ENCODE results near the gene FBXO44.

FBXO44 gene

DNA sequence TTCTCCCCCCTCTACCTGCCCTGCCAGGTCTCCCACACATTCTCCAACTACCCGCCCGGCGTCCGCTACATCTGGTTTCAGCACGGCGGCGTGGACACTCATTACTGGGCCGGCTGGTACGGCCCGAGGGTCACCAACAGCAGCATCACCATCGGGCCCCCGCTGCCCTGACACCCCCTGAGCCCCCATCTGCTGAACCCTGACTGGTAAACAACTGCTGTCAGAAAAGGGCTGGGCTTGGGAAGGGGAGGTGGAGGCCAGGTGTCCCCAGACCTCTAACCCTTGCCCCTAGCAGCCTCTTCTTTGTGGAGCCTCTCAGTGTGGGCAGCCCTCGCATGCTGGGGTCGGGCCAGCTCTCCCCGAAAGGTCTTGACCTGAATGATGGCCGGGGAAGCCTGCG is 6.4 kb downstream of the FBXO44 start:
- Histone ChIP-seq H3K9me3 (ENCODE audit: insufficient read depth, low read length) (no peaks in the 10 kb centered on the region), H3K9ac (ENCODE audit: insufficient read length, low read depth) (no peak overlapping the region), H3K4me3 (ENCODE audit: insufficient read length, low read depth) (no peak overlapping the region), H3K36me3 (ENCODE audit: insufficient read depth, insufficient read length, low read length) (peaks cover 43% of the 10 kb centered on the region), H3K4me1 (ENCODE audit: insufficient read depth, insufficient read length) (peaks cover 2% of the 10 kb centered on the region), H3K27me3 (ENCODE audit: insufficient read depth, insufficient read length) (no peaks in the 10 kb centered on the region)
- TF ChIP-seq YY1 (IDR thresholded peaks at IDR 0.05; ENCODE audit: insufficient read depth, insufficient read length) (no peak), ZNF274 (IDR thresholded peaks at IDR 0.05; ENCODE audit: low read depth, low read length) (no peak), SUZ12 (IDR thresholded peaks at IDR 0.05; ENCODE audit: extremely low read depth, insufficient read depth, insufficient read length) (no peak)
- no peak for DNase-seq (ENCODE audit: low read depth, low spot score)

DNA sequence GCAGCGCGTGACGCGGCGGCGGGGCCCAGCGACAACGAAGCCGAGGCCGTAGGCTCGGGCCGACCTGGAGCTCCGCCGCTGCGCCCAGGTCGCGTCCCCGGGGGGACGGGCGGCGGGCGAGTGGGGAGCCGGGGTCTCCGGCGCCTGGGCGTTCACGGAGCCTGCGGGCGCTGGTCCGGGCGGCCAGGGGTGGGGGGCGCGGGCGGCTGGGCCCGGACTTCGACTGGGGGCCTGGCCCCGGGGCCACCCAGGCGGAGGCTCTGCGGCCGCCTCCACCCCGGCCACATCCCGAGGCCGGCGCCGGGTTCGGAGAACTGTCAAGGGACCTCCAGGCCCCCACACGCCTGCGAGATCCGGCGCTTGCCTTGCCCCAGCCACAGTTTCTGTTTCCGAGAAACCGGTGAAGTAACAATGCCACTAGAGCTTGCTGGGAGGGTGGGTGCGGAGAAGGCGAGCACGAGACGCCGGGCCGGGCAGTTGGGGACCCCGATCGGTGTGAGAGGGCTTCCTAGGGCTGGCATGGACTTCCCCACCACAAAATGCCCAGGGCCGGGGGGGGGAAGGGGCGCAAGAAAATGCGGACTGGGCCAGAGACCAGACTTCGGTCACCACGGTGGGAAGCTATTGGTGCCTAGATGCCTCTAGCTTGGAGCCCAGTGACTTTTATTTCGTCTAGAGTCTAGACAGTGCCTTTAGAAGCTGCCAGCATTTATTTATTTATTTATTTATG is 9.8 kb downstream of the FBXO44 start:
- peaks cover 2% of the 10 kb centered on the region for H3K4me1 ChIP-seq (ENCODE audit: insufficient read depth, insufficient read length)
- peak overlapping the region; percentile 32 for H3K4me3 ChIP-seq (ENCODE audit: insufficient read length, low read depth)

DNA sequence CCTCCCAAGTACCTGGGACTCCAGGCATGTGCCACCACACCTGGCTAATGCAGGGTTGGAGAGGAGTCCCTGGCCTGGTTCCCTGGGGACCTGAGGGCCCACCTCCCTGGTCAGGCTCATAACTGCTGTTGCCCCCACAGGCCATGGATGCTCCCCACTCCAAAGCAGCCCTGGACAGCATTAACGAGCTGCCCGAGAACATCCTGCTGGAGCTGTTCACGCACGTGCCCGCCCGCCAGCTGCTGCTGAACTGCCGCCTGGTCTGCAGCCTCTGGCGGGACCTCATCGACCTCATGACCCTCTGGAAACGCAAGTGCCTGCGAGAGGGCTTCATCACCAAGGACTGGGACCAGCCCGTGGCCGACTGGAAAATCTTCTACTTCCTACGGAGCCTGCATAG is 13.8 kb downstream of the FBXO44 start:
- TF ChIP-seq SUZ12 (IDR thresholded peaks at IDR 0.05; ENCODE audit: extremely low read depth, insufficient read depth, insufficient read length) (no peak), ZNF274 (IDR thresholded peaks at IDR 0.05; ENCODE audit: low read depth, low read length) (no peak), YY1 (IDR thresholded peaks at IDR 0.05; ENCODE audit: insufficient read depth, insufficient read length) (no peak)
- Histone ChIP-seq H3K9me3 (ENCODE audit: insufficient read depth, low read length) (no peaks in the 10 kb centered on the region), H3K9ac (ENCODE audit: insufficient read length, low read depth) (no peak overlapping the region), H3K4me3 (ENCODE audit: insufficient read length, low read depth) (no peak overlapping the region), H3K27me3 (ENCODE audit: insufficient read depth, insufficient read length) (no peaks in the 10 kb centered on the region), H3K4me1 (ENCODE audit: insufficient read depth, insufficient read length) (no peaks in the 10 kb centered on the region), H3K36me3 (ENCODE audit: insufficient read depth, insufficient read length, low read length) (peaks cover 40% of the 10 kb centered on the region)
- DNase-seq (ENCODE audit: low read depth, low spot score): no peak

More for the DNA sequence above, 9.8 kb downstream of the FBXO44 start:
- Histone ChIP-seq H3K9me3 (ENCODE audit: insufficient read depth, low read length) (no peaks in the 10 kb centered on the region), H3K9ac (ENCODE audit: insufficient read length, low read depth) (peak overlapping the region; percentile 70), H3K36me3 (ENCODE audit: insufficient read depth, insufficient read length, low read length) (peaks cover 37% of the 10 kb centered on the region), H3K27me3 (ENCODE audit: insufficient read depth, insufficient read length) (no peaks in the 10 kb centered on the region)
- DNase-seq (ENCODE audit: low read depth, low spot score): no peak
- TF ChIP-seq ZNF274 (IDR thresholded peaks at IDR 0.05; ENCODE audit: low read depth, low read length): no peak
- no peak for TF ChIP-seq SUZ12 (IDR thresholded peaks at IDR 0.05; ENCODE audit: extremely low read depth, insufficient read depth, insufficient read length)
- TF ChIP-seq YY1 (IDR thresholded peaks at IDR 0.05; ENCODE audit: insufficient read depth, insufficient read length): no peak

DNA sequence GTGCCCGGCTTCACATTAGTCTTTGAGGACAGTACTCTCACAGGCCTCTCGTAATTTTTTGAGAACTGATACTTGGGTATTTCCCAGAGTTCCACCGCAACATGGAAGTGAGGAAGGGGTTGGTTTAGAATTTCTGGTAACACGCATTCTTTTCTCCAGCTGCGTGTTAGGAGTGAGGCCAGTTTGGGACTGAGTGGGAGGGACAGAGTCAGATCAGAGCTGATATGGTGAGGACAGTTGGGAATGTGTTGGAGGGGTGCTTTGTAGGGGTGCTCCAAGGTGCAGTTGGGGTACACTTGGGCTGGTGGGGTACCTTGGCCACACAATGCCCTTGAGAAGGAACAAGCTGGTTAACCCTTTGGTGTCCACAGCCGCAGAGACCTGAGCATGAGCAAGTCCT is 16.1 kb downstream of the FBXO44 start:
- H3K4me3 ChIP-seq (ENCODE audit: insufficient read length, low read depth): no peak overlapping the region
- no peaks in the 10 kb centered on the region for H3K9me3 ChIP-seq (ENCODE audit: insufficient read depth, low read length)
- DNase-seq (ENCODE audit: low read depth, low spot score): no peak
- H3K36me3 ChIP-seq (ENCODE audit: insufficient read depth, insufficient read length, low read length): peaks cover 59% of the 10 kb centered on the region
- peaks cover 2% of the 10 kb centered on the region for H3K4me1 ChIP-seq (ENCODE audit: insufficient read depth, insufficient read length)
- no peak overlapping the region for H3K9ac ChIP-seq (ENCODE audit: insufficient read length, low read depth)
- no peaks in the 10 kb centered on the region for H3K27me3 ChIP-seq (ENCODE audit: insufficient read depth, insufficient read length)
- TF ChIP-seq SUZ12 (IDR thresholded peaks at IDR 0.05; ENCODE audit: extremely low read depth, insufficient read depth, insufficient read length): no peak
- no peak for TF ChIP-seq YY1 (IDR thresholded peaks at IDR 0.05; ENCODE audit: insufficient read depth, insufficient read length)
- TF ChIP-seq ZNF274 (IDR thresholded peaks at IDR 0.05; ENCODE audit: low read depth, low read length): no peak

DNA sequence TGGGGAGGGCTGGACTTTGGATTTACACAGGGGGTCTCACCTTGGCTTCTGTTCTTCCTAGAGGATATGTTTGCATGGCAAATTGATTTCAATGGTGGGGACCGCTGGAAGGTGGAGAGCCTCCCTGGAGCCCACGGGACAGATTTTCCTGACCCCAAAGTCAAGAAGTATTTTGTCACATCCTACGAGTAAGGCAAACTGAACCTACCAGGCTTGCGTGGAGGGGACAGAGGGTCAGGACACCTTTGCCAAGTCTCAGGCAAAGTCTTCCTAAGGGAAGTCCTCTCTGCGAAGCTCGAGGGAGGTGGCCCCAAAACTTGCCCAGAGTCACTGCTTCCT is 16.5 kb downstream of the FBXO44 start:
- no peak overlapping the region for H3K4me3 ChIP-seq (ENCODE audit: insufficient read length, low read depth)
- no peak overlapping the region for H3K9ac ChIP-seq (ENCODE audit: insufficient read length, low read depth)
- no peaks in the 10 kb centered on the region for H3K27me3 ChIP-seq (ENCODE audit: insufficient read depth, insufficient read length)
- TF ChIP-seq YY1 (IDR thresholded peaks at IDR 0.05; ENCODE audit: insufficient read depth, insufficient read length): no peak
- TF ChIP-seq ZNF274 (IDR thresholded peaks at IDR 0.05; ENCODE audit: low read depth, low read length): no peak
- TF ChIP-seq SUZ12 (IDR thresholded peaks at IDR 0.05; ENCODE audit: extremely low read depth, insufficient read depth, insufficient read length): no peak
- H3K36me3 ChIP-seq (ENCODE audit: insufficient read depth, insufficient read length, low read length): peaks cover 64% of the 10 kb centered on the region
- DNase-seq (ENCODE audit: low read depth, low spot score): no peak
- H3K4me1 ChIP-seq (ENCODE audit: insufficient read depth, insufficient read length): peaks cover 2% of the 10 kb centered on the region
- no peaks in the 10 kb centered on the region for H3K9me3 ChIP-seq (ENCODE audit: insufficient read depth, low read length)

DNA sequence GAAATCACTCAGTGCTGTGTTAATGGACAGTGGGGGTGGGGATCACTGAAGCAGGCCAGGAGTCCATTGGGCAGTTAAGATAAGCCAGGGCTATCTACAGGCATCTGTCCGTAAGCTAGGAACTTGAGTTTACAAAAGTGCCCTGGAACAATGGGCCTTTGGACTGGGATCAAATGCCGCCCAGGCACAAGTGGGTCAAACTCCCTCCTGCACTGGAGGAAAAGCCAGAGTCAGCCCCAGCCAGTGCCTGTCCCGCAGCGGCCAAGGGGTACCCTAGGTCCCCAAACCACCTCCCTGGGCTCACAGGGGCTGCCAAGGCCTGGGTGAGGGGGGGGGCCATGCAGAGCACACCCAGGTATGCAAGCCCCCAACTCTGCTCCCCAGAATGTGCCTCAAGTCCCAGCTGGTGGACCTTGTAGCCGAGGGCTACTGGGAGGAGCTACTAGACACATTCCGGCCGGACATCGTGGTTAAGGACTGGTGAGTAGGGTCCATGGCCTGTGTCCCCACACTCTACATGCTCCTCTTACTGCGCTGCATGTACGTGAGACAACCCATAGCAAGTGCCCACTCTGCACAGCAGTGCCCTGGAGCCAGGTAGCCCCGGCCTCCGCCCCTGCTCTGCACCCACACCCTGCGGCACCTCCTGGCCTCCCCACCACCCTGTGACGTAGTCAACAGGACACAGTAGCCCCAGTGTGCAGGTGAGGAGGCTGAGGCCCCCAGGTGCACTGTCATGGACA is 17.0 kb downstream of the FBXO44 start:
- TF ChIP-seq SUZ12 (IDR thresholded peaks at IDR 0.05; ENCODE audit: extremely low read depth, insufficient read depth, insufficient read length) (no peak), YY1 (IDR thresholded peaks at IDR 0.05; ENCODE audit: insufficient read depth, insufficient read length) (no peak), ZNF274 (IDR thresholded peaks at IDR 0.05; ENCODE audit: low read depth, low read length) (no peak)
- Histone ChIP-seq H3K4me3 (ENCODE audit: insufficient read length, low read depth) (no peak overlapping the region), H3K9ac (ENCODE audit: insufficient read length, low read depth) (no peak overlapping the region), H3K36me3 (ENCODE audit: insufficient read depth, insufficient read length, low read length) (peaks cover 69% of the 10 kb centered on the region), H3K4me1 (ENCODE audit: insufficient read depth, insufficient read length) (peaks cover 3% of the 10 kb centered on the region), H3K9me3 (ENCODE audit: insufficient read depth, low read length) (no peaks in the 10 kb centered on the region), H3K27me3 (ENCODE audit: insufficient read depth, insufficient read length) (no peaks in the 10 kb centered on the region)
- no peak for DNase-seq (ENCODE audit: low read depth, low spot score)

DNA sequence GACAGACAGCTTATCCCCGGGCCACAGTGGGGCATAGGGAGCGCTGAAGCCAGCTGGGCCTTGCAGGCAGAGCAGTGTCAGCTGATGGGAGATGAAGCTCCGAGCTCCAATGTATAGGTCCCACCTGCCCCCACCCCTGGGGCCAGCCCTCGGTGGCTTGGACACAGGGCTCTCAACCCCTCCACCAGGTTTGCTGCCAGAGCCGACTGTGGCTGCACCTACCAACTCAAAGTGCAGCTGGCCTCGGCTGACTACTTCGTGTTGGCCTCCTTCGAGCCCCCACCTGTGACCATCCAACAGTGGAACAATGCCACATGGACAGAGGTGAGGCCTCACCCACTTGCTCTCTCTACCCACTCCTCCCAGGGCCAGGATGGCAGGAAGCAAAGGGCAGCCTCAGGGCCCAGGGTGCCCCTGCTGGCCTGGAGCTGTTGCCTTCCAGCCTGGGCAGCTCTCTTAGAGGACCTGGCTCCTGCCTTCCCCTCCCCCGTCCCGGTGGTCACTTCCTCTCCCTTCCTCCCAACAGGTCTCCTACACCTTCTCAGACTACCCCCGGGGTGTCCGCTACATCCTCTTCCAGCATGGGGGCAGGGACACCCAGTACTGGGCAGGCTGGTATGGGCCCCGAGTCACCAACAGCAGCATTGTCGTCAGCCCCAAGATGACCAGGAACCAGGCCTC is 18.6 kb downstream of the FBXO44 start:
- peaks cover 10% of the 10 kb centered on the region for H3K4me1 ChIP-seq (ENCODE audit: insufficient read depth, insufficient read length)
- no peaks in the 10 kb centered on the region for H3K27me3 ChIP-seq (ENCODE audit: insufficient read depth, insufficient read length)
- H3K36me3 ChIP-seq (ENCODE audit: insufficient read depth, insufficient read length, low read length): peaks cover 77% of the 10 kb centered on the region

More for the DNA sequence above, 18.6 kb downstream of the FBXO44 start:
- TF ChIP-seq SUZ12 (IDR thresholded peaks at IDR 0.05; ENCODE audit: extremely low read depth, insufficient read depth, insufficient read length): no peak
- TF ChIP-seq YY1 (IDR thresholded peaks at IDR 0.05; ENCODE audit: insufficient read depth, insufficient read length): no peak
- no peak for TF ChIP-seq ZNF274 (IDR thresholded peaks at IDR 0.05; ENCODE audit: low read depth, low read length)
- DNase-seq (ENCODE audit: low read depth, low spot score): no peak
- no peak overlapping the region for H3K4me3 ChIP-seq (ENCODE audit: insufficient read length, low read depth)
- no peaks in the 10 kb centered on the region for H3K9me3 ChIP-seq (ENCODE audit: insufficient read depth, low read length)
- peak overlapping the region; percentile 32 for H3K9ac ChIP-seq (ENCODE audit: insufficient read length, low read depth)

Measured in NT2/D1 (cell line).